GM23338 (cell line): ENCODE data around the gene PDE4D. TPM values are rescaled to one million over a fixed set of nuclear protein-coding genes. Genes with fewer than 3 reads are reported as not detected.

Experiments used
- ATAC-seq: fragments of 200-7000 bp; cut with Tn5 transposase; 3 replicates; pipeline ENCODE4 v1.9.1; 2020
- DNase-seq: peaks from one replicate; pipeline ENCODE4 v3.0.0-alpha.2; 2015; ENCODE audit warnings: low spot score
- H2AFZ ChIP-seq: fragments of 200-600 bp; sonication (generic); 2 replicates; pipeline ENCODE4 v1.8.0; 2016; ENCODE audit warnings: antibody characterized with exemption, mild to moderate bottlenecking, moderate library complexity
- H3F3A ChIP-seq: fragments of 200-600 bp; sonication (generic); replicated peaks from 2 replicates; pipeline ENCODE4 v1.8.0; 2017; ENCODE audit warnings: antibody characterized with exemption, mixed run types, low read depth
- H3K27ac ChIP-seq: fragments of 200-600 bp; sonication (generic); 2 replicates; pipeline ENCODE4 v1.6.1; 2016; ENCODE audit warnings: low read depth
- H3K27me3 ChIP-seq: fragments of 200-600 bp; sonication (generic); 2 replicates; pipeline ENCODE4 v1.8.0; 2016; ENCODE audit warnings: mild to moderate bottlenecking, mixed run types, moderate library complexity; ENCODE audit not compliant: insufficient read depth
- H3K36me3 ChIP-seq: fragments of 200-600 bp; sonication (generic); 2 replicates; pipeline ENCODE4 v1.8.0; 2016; ENCODE audit warnings: mild to moderate bottlenecking; ENCODE audit not compliant: insufficient read depth
- H3K4me1 ChIP-seq: fragments of 200-600 bp; sonication (generic); 2 replicates; pipeline ENCODE4 v1.8.0; 2016; ENCODE audit warnings: mild to moderate bottlenecking, moderate library complexity; ENCODE audit not compliant: insufficient read depth
- H3K4me2 ChIP-seq: fragments of 200-600 bp; sonication (generic); 2 replicates; pipeline ENCODE4 v1.7.1; 2017; ENCODE audit warnings: mixed run types
- H3K4me3 ChIP-seq: fragments of 200-600 bp; sonication (generic); 2 replicates; pipeline ENCODE4 v1.6.1; 2016; ENCODE audit warnings: mixed run types
- H3K79me2 ChIP-seq: fragments of 200-600 bp; sonication (generic); replicated peaks from 2 replicates; pipeline ENCODE4 v1.8.0; 2017; ENCODE audit warnings: mild to moderate bottlenecking; ENCODE audit not compliant: insufficient read depth
- H3K9me2 ChIP-seq: fragments of 200-600 bp; sonication (generic); 2 replicates; pipeline ENCODE4 v1.8.0; 2017; ENCODE audit not compliant: insufficient read depth
- H4K20me1 ChIP-seq: fragments of 200-600 bp; sonication (generic); replicated peaks from 2 replicates; pipeline ENCODE4 v1.8.0; 2017; ENCODE audit warnings: mild to moderate bottlenecking; ENCODE audit not compliant: insufficient read depth
- H3K27ac Mint-ChIP-seq: 2 replicates; pipeline ENCODE4 v1.8.0; 2020; ENCODE audit warnings: inconsistent platforms, mild to moderate bottlenecking, moderate library complexity, mixed read lengths
- H3K27me3 Mint-ChIP-seq: 3 replicates; pipeline ENCODE4 v1.8.0; 2022; ENCODE audit warnings: low read depth, mild to moderate bottlenecking, moderate library complexity, mixed read lengths, inconsistent platforms; ENCODE audit not compliant: insufficient read depth, poor library complexity
- H3K36me3 Mint-ChIP-seq: 3 replicates; pipeline ENCODE4 v1.8.0; 2021; ENCODE audit warnings: low read depth, mild to moderate bottlenecking, inconsistent platforms, moderate library complexity, mixed read lengths
- H3K4me1 Mint-ChIP-seq: 3 replicates; pipeline ENCODE4 v1.8.0; 2020; ENCODE audit warnings: mild to moderate bottlenecking, inconsistent platforms, mixed read lengths
- H3K4me3 Mint-ChIP-seq: 3 replicates; pipeline ENCODE4 v1.8.0; 2021; ENCODE audit warnings: moderate library complexity, mild to moderate bottlenecking, inconsistent platforms, mixed read lengths
- H3K9me3 Mint-ChIP-seq: 3 replicates; pipeline ENCODE4 v1.8.0; 2020; ENCODE audit warnings: moderate library complexity, mild to moderate bottlenecking, inconsistent platforms, mixed read lengths
- CREB1 ChIP-seq: fragments of 250-450 bp; sonication (Bioruptor Pico); IDR thresholded peaks from 2 replicates; pipeline ENCODE4 v1.5.0; 2020; ENCODE audit warnings: low read depth, mild to moderate bottlenecking, moderate library complexity
- EZH2 ChIP-seq: fragments of 200-600 bp; sonication (generic); IDR thresholded peaks from one replicate; pipeline ENCODE4 v1.8.0; 2017; ENCODE audit warnings: antibody characterized with exemption, mild to moderate bottlenecking, low read depth; ENCODE audit not compliant: unreplicated experiment
- EZH2phosphoT487 ChIP-seq: fragments of 200-600 bp; sonication (generic); IDR thresholded peaks from one replicate; pipeline ENCODE4 v1.8.1; 2018; ENCODE audit warnings: antibody characterized with exemption; ENCODE audit not compliant: unreplicated experiment
- JUNB ChIP-seq: IDR thresholded peaks from one replicate; pipeline ENCODE4 v1.6.1; 2016; ENCODE audit warnings: antibody characterized with exemption; ENCODE audit not compliant: unreplicated experiment
- NANOG ChIP-seq: IDR thresholded peaks from 2 replicates; pipeline ENCODE4 v1.6.1; 2016; ENCODE audit warnings: antibody characterized with exemption, borderline replicate concordance
- POLR2AphosphoS5 ChIP-seq: IDR thresholded peaks from 2 replicates; pipeline ENCODE4 v1.6.1; 2016; ENCODE audit warnings: antibody characterized with exemption, low read depth
- STAT1 ChIP-seq: IDR thresholded peaks from one replicate; pipeline ENCODE4 v1.6.1; 2016; ENCODE audit warnings: antibody characterized with exemption; ENCODE audit not compliant: unreplicated experiment
- ZNF114 ChIP-seq: fragments of 250-450 bp; sonication (Bioruptor Pico); IDR thresholded peaks from 2 replicates; pipeline ENCODE4 v1.5.0; 2020; ENCODE audit warnings: mild to moderate bottlenecking, moderate library complexity
- ZNF331 ChIP-seq: fragments of 250-450 bp; sonication (Bioruptor Pico); IDR thresholded peaks from 2 replicates; pipeline ENCODE4 v1.5.0; 2020; ENCODE audit warnings: low read depth, mild to moderate bottlenecking, moderate library complexity
- polyA plus RNA-seq: library from polyadenylated mRNA; unstranded; fragments of >200 nt; fragmentation: Nextera tagmentation; extraction: Ambion mirVana; gene quantifications from 2 replicates; pipeline ENCODE4 v1.2.1, GENCODE V29; 2016
- total RNA-seq: library from RNA; depleted of rRNA; stranded (reverse); fragments of >200 nt; shearing (Covaris generic); gene quantifications from 2 replicates; pipeline ENCODE4 v1.2.3, GENCODE V29; 2014
- TF ChIP-seq, protein P1 (sequence below): IDR thresholded peaks from 2 replicates; pipeline ENCODE4 v1.6.1; 2016; ENCODE audit warnings: antibody characterized with exemption
- TF ChIP-seq, protein P2 (sequence below): IDR thresholded peaks from one replicate; pipeline ENCODE4 v1.6.1; 2018; ENCODE audit warnings: antibody characterized with exemption; ENCODE audit not compliant: unreplicated experiment
- TF ChIP-seq, protein P3 (sequence below): fragments of 250-450 bp; sonication (Bioruptor Pico); IDR thresholded peaks from 2 replicates; pipeline ENCODE4 v1.5.0; 2020; ENCODE audit warnings: mild to moderate bottlenecking, moderate library complexity
- TF ChIP-seq, protein P4 (sequence below), 2 experiments: fragments of 200-600 bp in 1 of 2; sonication (generic) in 1 of 2; conservative IDR thresholded peaks; 2 replicates each; pipeline versions ENCODE4 v1.5.1 to v1.6.1; 2016 to 2017; ENCODE audit warnings: antibody characterized with exemption in 2 of 2, low read depth in 2 of 2, mild to moderate bottlenecking in 2 of 2, moderate library complexity in 1 of 2

PDE4D gene
- total and polyA plus RNA-seq, 2 experiments from 2014 or later = 2.1 to 4.7 TPM

DNA sequence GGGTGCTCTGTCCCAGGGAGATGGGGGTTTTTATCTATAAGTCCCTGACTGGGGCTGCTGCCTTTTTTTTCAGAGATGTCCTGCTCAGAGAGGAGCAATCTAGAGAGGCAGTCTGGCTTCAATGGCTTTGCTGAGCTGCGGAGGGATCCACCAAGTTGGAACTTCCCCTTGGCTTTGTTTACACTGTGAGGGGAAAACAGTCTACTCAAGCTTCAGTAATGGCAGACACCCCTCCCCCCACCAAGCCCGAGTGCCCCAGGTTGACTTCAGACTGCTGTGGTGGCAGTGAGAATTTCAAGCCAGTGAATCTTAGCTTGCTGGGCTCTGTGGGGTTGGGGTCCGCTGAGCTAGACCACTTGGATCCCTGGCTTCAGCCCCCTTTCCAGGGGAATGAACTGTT, 934.8 kb downstream of the PDE4D start:
- H3F3A ChIP-seq = no peaks in the 10 kb centered on the region
- H4K20me1 ChIP-seq = no peaks in the 10 kb centered on the region
- H3K36me3 ChIP-seq = no peaks in the 10 kb centered on the region
- H3K27me3 Mint-ChIP-seq = no peaks in the 10 kb centered on the region
- no peaks in the 10 kb centered on the region for H3K79me2 ChIP-seq
- no peak overlapping the region for H3K4me3 ChIP-seq
- peaks cover 5% of the 10 kb centered on the region; the same call in 1 of the 2 replicates for H3K27me3 ChIP-seq
- DNase-seq (peak; percentile 31), ATAC-seq (peak; percentile 30; the same call in 1 of the 3 replicates)
- H3K27ac Mint-ChIP-seq = no peak overlapping the region
- peak overlapping the region; percentile 56; the same call in 1 of the 2 replicates for H2AFZ ChIP-seq
- no peak overlapping the region for H3K27ac ChIP-seq
- no peaks in the 10 kb centered on the region for H3K9me3 Mint-ChIP-seq
- H3K36me3 Mint-ChIP-seq = no peaks in the 10 kb centered on the region
- no peaks in the 10 kb centered on the region for H3K4me1 Mint-ChIP-seq
- peaks cover 10% of the 10 kb centered on the region; the same call in 1 of the 2 replicates for H3K4me1 ChIP-seq
- peaks cover 5% of the 10 kb centered on the region; the same call in 1 of the 2 replicates for H3K9me2 ChIP-seq
- TF ChIP-seq, protein P1, sequence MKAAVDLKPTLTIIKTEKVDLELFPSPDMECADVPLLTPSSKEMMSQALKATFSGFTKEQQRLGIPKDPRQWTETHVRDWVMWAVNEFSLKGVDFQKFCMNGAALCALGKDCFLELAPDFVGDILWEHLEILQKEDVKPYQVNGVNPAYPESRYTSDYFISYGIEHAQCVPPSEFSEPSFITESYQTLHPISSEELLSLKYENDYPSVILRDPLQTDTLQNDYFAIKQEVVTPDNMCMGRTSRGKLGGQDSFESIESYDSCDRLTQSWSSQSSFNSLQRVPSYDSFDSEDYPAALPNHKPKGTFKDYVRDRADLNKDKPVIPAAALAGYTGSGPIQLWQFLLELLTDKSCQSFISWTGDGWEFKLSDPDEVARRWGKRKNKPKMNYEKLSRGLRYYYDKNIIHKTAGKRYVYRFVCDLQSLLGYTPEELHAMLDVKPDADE = no peak
- TF ChIP-seq STAT1 = no peak
- no peak for TF ChIP-seq EZH2phosphoT487
- no peak for TF ChIP-seq ZNF114 (CRISPR knock-in tag)
- TF ChIP-seq POLR2AphosphoS5 = no peak
- TF ChIP-seq, protein P2, sequence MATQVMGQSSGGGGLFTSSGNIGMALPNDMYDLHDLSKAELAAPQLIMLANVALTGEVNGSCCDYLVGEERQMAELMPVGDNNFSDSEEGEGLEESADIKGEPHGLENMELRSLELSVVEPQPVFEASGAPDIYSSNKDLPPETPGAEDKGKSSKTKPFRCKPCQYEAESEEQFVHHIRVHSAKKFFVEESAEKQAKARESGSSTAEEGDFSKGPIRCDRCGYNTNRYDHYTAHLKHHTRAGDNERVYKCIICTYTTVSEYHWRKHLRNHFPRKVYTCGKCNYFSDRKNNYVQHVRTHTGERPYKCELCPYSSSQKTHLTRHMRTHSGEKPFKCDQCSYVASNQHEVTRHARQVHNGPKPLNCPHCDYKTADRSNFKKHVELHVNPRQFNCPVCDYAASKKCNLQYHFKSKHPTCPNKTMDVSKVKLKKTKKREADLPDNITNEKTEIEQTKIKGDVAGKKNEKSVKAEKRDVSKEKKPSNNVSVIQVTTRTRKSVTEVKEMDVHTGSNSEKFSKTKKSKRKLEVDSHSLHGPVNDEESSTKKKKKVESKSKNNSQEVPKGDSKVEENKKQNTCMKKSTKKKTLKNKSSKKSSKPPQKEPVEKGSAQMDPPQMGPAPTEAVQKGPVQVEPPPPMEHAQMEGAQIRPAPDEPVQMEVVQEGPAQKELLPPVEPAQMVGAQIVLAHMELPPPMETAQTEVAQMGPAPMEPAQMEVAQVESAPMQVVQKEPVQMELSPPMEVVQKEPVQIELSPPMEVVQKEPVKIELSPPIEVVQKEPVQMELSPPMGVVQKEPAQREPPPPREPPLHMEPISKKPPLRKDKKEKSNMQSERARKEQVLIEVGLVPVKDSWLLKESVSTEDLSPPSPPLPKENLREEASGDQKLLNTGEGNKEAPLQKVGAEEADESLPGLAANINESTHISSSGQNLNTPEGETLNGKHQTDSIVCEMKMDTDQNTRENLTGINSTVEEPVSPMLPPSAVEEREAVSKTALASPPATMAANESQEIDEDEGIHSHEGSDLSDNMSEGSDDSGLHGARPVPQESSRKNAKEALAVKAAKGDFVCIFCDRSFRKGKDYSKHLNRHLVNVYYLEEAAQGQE = no peak
- TF ChIP-seq CREB1 (CRISPR knock-in tag) = no peak
- TF ChIP-seq ZNF331 (CRISPR knock-in tag) = no peak
- TF ChIP-seq NANOG = no peak
- TF ChIP-seq, protein P3, sequence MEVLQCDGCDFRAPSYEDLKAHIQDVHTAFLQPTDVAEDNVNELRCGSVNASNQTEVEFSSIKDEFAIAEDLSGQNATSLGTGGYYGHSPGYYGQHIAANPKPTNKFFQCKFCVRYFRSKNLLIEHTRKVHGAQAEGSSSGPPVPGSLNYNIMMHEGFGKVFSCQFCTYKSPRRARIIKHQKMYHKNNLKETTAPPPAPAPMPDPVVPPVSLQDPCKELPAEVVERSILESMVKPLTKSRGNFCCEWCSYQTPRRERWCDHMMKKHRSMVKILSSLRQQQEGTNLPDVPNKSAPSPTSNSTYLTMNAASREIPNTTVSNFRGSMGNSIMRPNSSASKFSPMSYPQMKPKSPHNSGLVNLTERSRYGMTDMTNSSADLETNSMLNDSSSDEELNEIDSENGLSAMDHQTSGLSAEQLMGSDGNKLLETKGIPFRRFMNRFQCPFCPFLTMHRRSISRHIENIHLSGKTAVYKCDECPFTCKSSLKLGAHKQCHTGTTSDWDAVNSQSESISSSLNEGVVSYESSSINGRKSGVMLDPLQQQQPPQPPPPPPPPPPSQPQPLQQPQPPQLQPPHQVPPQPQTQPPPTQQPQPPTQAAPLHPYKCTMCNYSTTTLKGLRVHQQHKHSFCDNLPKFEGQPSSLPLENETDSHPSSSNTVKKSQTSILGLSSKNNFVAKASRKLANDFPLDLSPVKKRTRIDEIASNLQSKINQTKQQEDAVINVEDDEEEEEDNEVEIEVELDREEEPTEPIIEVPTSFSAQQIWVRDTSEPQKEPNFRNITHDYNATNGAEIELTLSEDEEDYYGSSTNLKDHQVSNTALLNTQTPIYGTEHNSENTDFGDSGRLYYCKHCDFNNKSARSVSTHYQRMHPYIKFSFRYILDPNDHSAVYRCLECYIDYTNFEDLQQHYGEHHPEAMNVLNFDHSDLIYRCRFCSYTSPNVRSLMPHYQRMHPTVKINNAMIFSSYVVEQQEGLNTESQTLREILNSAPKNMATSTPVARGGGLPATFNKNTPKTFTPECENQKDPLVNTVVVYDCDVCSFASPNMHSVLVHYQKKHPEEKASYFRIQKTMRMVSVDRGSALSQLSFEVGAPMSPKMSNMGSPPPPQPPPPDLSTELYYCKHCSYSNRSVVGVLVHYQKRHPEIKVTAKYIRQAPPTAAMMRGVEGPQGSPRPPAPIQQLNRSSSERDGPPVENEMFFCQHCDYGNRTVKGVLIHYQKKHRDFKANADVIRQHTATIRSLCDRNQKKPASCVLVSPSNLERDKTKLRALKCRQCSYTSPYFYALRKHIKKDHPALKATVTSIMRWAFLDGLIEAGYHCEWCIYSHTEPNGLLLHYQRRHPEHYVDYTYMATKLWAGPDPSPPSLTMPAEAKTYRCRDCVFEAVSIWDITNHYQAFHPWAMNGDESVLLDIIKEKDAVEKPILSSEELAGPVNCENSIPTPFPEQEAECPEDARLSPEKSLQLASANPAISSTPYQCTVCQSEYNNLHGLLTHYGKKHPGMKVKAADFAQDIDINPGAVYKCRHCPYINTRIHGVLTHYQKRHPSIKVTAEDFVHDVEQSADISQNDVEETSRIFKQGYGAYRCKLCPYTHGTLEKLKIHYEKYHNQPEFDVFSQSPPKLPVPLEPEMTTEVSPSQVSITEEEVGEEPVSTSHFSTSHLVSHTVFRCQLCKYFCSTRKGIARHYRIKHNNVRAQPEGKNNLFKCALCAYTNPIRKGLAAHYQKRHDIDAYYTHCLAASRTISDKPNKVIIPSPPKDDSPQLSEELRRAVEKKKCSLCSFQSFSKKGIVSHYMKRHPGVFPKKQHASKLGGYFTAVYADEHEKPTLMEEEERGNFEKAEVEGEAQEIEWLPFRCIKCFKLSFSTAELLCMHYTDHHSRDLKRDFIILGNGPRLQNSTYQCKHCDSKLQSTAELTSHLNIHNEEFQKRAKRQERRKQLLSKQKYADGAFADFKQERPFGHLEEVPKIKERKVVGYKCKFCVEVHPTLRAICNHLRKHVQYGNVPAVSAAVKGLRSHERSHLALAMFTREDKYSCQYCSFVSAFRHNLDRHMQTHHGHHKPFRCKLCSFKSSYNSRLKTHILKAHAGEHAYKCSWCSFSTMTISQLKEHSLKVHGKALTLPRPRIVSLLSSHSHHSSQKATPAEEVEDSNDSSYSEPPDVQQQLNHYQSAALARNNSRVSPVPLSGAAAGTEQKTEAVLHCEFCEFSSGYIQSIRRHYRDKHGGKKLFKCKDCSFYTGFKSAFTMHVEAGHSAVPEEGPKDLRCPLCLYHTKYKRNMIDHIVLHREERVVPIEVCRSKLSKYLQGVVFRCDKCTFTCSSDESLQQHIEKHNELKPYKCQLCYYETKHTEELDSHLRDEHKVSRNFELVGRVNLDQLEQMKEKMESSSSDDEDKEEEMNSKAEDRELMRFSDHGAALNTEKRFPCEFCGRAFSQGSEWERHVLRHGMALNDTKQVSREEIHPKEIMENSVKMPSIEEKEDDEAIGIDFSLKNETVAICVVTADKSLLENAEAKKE = no peak
- TF ChIP-seq EZH2 = no peak
- no peak for TF ChIP-seq JUNB
- TF ChIP-seq, protein P4, sequence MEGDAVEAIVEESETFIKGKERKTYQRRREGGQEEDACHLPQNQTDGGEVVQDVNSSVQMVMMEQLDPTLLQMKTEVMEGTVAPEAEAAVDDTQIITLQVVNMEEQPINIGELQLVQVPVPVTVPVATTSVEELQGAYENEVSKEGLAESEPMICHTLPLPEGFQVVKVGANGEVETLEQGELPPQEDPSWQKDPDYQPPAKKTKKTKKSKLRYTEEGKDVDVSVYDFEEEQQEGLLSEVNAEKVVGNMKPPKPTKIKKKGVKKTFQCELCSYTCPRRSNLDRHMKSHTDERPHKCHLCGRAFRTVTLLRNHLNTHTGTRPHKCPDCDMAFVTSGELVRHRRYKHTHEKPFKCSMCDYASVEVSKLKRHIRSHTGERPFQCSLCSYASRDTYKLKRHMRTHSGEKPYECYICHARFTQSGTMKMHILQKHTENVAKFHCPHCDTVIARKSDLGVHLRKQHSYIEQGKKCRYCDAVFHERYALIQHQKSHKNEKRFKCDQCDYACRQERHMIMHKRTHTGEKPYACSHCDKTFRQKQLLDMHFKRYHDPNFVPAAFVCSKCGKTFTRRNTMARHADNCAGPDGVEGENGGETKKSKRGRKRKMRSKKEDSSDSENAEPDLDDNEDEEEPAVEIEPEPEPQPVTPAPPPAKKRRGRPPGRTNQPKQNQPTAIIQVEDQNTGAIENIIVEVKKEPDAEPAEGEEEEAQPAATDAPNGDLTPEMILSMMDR (conservative IDR thresholded peaks at IDR 0.05; ENCODE audit: low read depth in 2 of 2) = no peak
- no peak overlapping the region for H3K4me3 Mint-ChIP-seq
- H3K4me2 ChIP-seq = no peak overlapping the region
